Esophagus squamous epithelium (tissue), 5 donors: ENCODE results near the gene RNASEL. TPM values are rescaled to one million over a fixed set of nuclear protein-coding genes. Genes with fewer than 3 reads are reported as not detected.

ENCODE experiments used
- DNase-seq: peaks from one replicate; lab custom pipeline; 2025; lab: John Stamatoyannopoulos, UW
- H3K27ac ChIP-seq, 4 donors: fragments of 200-600 bp; sonication (generic); one replicate each; pipeline ENCODE4 v1.5.1; 2016 to 2019; ENCODE audit warnings: mild to moderate bottlenecking in 1 of 4
- H3K27me3 ChIP-seq, 4 donors: fragments of 200-600 bp; sonication (generic); 1 replicate in 3 of 4; 2 replicates in 1 of 4; pipeline versions ENCODE4 v1.5.1 to v1.6.0; 2017 to 2021; ENCODE audit warnings: antibody characterized with exemption in 1 of 4
- H3K36me3 ChIP-seq, 3 donors: fragments of 200-600 bp; sonication (generic); one replicate each; pipeline ENCODE4 v1.5.1; 2016 to 2019
- H3K4me1 ChIP-seq, 3 donors: fragments of 200-600 bp; sonication (generic); one replicate each; pipeline ENCODE4 v1.5.1; 2017 to 2019
- H3K4me3 ChIP-seq, 4 donors: fragments of 200-600 bp; sonication (generic); 1 replicate in 3 of 4; 2 replicates in 1 of 4; pipeline ENCODE4 v1.5.1; 2016 to 2019; ENCODE audit warnings: mild to moderate bottlenecking in 2 of 4, moderate library complexity in 1 of 4
- H3K9me3 ChIP-seq, 3 donors: fragments of 200-600 bp; sonication (generic); one replicate each; pipeline ENCODE4 v1.5.1; 2016 to 2019
- POLR2A ChIP-seq, 4 donors: fragments of 450-650 bp; IDR thresholded peaks; one replicate each; pipeline ENCODE4 v1.6.1; 2017; ENCODE audit warnings: antibody characterized with exemption in 4 of 4, mild to moderate bottlenecking in 4 of 4, moderate library complexity in 3 of 4
- WGBS, 2 donors: methylation state at CpG; one replicate each; pipeline ENCODE4 v1.1.5; 2018; 5-methylcytosine and 5-hydroxymethylcytosine counted together
- intact Hi-C: fragments of 100-400 bp; cut with DNase I; formaldehyde crosslinking; loops from one replicate; pipeline ENCODE4 v1.15.0; 2022
- total RNA-seq, 4 donors: library from RNA; depleted of rRNA; stranded (reverse); fragments of >200 nt; gene quantifications; one replicate each; pipeline ENCODE4 v1.1.0, GENCODE V29; 2016
- TF ChIP-seq, protein P1 (sequence below), 6 experiments: fragments of 450-650 bp in 4 of 6; fragments of 200-600 bp in 2 of 6; sonication (generic) in 2 of 6; IDR thresholded peaks; one replicate each; pipeline ENCODE4 v1.5.1; 2016 to 2019; ENCODE audit warnings: antibody characterized with exemption in 6 of 6, mild to moderate bottlenecking in 4 of 6, moderate library complexity in 4 of 6
- donor health status: DM: yes; HTN: yes; CAD: no.

RNASEL gene
- total RNA-seq, 4 donors from 2014 or later: 5.6 to 9.5 (median 7.5) TPM

DNA sequence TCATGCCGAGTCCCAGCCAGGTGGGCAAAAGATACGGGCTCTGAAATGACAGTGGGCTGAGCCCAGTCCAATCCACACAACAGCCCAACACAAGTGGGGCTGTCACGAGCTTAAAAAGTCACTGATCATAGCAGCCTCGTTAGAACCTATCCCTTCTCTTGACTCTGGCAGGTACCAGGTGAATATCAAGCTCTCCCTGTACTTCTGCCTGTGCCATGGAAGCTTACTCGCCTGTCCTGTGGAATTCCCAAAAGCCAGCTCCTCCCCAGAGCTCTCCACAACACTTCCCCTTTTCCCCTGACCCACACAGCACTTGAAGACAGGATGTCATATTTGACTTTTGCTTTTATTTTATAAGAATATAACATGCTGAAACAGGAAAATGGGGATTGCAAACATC, 9.2 kb upstream of the RNASEL start:
- intact Hi-C loops: loop anchor here (10.0 kb wide), 1 partner anchor 513 kb away; no protein-coding TSS in a partner anchor
- no peak for DNase-seq
- H3K27me3 ChIP-seq: no peaks in the 10 kb centered on the region
- H3K4me1 ChIP-seq: peaks cover 0 to 33% (median 9%) of the 10 kb centered on the region in 3 donors
- no peaks in the 10 kb centered on the region for H3K9me3 ChIP-seq
- H3K27ac ChIP-seq: no peak overlapping the region
- H3K4me3 ChIP-seq: no peak overlapping the region
- 52 to 63% methylated on average over 5 of the region's 5 CpGs for WGBS, 2 donors
- H3K36me3 ChIP-seq: peaks cover 0 to 14% (median 0%) of the 10 kb centered on the region in 3 donors
- TF ChIP-seq, protein P1, sequence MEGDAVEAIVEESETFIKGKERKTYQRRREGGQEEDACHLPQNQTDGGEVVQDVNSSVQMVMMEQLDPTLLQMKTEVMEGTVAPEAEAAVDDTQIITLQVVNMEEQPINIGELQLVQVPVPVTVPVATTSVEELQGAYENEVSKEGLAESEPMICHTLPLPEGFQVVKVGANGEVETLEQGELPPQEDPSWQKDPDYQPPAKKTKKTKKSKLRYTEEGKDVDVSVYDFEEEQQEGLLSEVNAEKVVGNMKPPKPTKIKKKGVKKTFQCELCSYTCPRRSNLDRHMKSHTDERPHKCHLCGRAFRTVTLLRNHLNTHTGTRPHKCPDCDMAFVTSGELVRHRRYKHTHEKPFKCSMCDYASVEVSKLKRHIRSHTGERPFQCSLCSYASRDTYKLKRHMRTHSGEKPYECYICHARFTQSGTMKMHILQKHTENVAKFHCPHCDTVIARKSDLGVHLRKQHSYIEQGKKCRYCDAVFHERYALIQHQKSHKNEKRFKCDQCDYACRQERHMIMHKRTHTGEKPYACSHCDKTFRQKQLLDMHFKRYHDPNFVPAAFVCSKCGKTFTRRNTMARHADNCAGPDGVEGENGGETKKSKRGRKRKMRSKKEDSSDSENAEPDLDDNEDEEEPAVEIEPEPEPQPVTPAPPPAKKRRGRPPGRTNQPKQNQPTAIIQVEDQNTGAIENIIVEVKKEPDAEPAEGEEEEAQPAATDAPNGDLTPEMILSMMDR (IDR thresholded peaks at IDR 0.05): no peak
- TF ChIP-seq POLR2A (IDR thresholded peaks at IDR 0.05): no peak

DNA sequence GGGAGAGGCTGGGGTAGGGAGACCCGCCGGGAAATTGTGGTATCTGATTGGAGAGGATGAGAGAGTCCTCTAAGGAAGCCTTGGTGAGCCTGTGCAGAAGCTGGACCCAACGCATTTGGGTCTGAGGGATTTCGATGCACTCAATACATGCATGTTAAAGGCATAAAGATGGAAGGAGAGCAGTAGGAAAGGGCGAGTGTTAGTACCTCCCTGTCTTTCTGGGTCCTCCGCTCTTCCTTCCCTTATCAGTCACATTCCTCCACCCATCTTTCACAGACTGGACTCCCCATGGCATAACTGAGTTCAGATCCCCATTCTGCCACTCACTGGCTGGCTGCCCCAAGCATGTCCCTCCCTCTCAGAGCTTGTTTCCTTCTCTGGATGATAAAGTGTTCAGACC, 7.9 kb upstream of the RNASEL start:
- H3K36me3 ChIP-seq: peaks cover 0 to 14% (median 0%) of the 10 kb centered on the region in 3 donors
- H3K27me3 ChIP-seq: no peaks in the 10 kb centered on the region
- intact Hi-C loops: loop anchor here (10.0 kb wide), 1 partner anchor 512 kb away; no protein-coding TSS in a partner anchor
- WGBS, 2 donors: 88 to 90% methylated on average over 6 of the region's 6 CpGs
- H3K27ac ChIP-seq: no peak overlapping the region
- TF ChIP-seq POLR2A (IDR thresholded peaks at IDR 0.05): no peak
- TF ChIP-seq, protein P1 (IDR thresholded peaks at IDR 0.05): no peak
- H3K4me1 ChIP-seq: peaks cover 0 to 20% (median 6%) of the 10 kb centered on the region in 3 donors
- no peaks in the 10 kb centered on the region for H3K9me3 ChIP-seq
- no peak overlapping the region for H3K4me3 ChIP-seq
- no peak for DNase-seq

DNA sequence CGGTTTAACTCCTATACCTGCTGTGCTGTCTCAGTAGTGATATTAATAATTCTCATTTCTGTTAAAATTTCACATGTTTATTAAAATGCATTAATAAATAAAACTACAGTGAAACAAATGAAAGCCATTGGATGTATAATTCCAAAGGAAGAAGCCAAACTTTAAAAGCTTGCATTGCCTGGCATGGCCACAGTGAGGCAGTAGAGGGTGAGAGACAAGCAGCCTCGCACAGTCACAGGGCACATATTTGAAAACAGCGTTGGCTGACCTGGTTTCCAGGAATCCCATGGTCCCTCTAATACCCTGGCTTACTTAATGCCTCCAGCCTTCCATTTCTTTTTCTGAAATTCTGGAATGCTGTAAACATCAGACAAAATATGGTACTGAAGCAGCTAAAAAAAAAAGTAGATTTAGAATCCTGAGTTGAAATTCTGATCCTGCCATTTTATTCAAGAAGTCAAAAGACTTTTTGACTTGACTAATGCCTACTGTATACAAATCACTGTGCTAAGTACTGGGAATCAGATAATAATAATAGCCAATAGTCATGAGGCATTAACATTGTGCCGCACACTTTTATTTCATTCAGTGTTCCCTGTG, 6.7 kb upstream of the RNASEL start:
- 36 to 40% methylated on average over 4 of the region's 4 CpGs for WGBS, 2 donors
- Histone ChIP-seq H3K4me3 (no peak overlapping the region), H3K36me3 (peaks cover 0 to 14% (median 0%) of the 10 kb centered on the region in 3 donors), H3K27me3 (no peaks in the 10 kb centered on the region), H3K27ac (peak overlapping the region in 1 of 4 donors; percentile 41), H3K4me1 (peaks cover 0 to 11% (median 0%) of the 10 kb centered on the region in 3 donors), H3K9me3 (no peaks in the 10 kb centered on the region)
- intact Hi-C loops: loop anchor here (10.0 kb wide), 1 partner anchor 511 kb away; no protein-coding TSS in a partner anchor
- TF ChIP-seq, protein P1 (IDR thresholded peaks at IDR 0.05): peak; percentile 57 to 89 (median 83)
- no peak for TF ChIP-seq POLR2A (IDR thresholded peaks at IDR 0.05)
- DNase-seq: no peak

DNA sequence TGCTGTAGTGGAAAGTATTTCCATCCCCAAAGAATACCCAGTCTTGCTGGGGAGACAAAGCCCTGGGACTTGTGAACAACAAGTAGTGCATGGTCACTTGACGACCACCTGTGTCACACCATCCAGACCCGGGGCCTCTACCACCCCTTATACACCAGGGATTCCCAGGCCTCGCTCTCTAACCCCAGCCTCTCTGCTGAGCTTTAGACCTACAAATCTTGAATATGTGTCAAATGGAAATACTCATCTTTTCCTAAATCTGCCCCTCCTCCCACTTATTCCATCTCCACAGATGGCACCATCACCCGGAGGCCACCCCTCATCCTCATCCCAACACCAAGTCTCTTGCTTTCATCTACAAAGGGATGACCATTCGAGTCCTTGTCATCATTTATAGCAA, 875 bp upstream of the RNASEL start:
- intact Hi-C loops: loop anchor here (10.0 kb wide), 1 partner anchor 505 kb away; no protein-coding TSS in a partner anchor
- Histone ChIP-seq H3K4me1 (peaks cover 10 to 22% (median 10%) of the 10 kb centered on the region in 3 donors), H3K9me3 (no peaks in the 10 kb centered on the region), H3K36me3 (peaks cover 0 to 10% (median 0%) of the 10 kb centered on the region in 3 donors), H3K27ac (peak overlapping the region in 1 of 4 donors; percentile 94), H3K4me3 (no peak overlapping the region), H3K27me3 (no peaks in the 10 kb centered on the region)
- no peak for TF ChIP-seq POLR2A (IDR thresholded peaks at IDR 0.05)
- TF ChIP-seq, protein P1 (IDR thresholded peaks at IDR 0.05): no peak
- no peak for DNase-seq
- WGBS, 2 donors: 88 to 92% methylated on average over 5 of the region's 5 CpGs

DNA sequence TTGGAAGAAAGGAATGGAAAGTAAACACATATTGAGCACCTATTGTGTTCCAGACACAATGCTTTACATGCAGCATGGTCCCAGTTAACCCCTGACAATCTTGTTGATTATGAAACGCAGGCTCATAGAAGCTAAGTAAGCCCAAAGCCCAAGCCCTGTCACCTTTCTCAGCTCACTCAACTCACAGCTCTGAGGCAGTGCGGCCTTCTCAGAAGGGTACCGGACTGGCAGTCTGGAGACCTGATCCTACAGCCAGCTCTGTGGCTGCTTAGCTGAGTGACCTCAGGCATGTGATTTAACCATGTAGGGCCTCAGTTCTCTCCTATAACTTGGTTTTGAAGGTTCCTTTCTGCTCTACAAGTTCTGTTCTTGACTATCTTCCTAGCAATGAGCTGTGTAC, 464 bp upstream of the RNASEL start:
- intact Hi-C loops: no loop called here
- 76 to 87% methylated on average over 3 of the region's 3 CpGs for WGBS, 2 donors
- no peak for DNase-seq
- Histone ChIP-seq H3K27me3 (no peaks in the 10 kb centered on the region), H3K36me3 (peaks cover 0 to 10% (median 0%) of the 10 kb centered on the region in 3 donors), H3K27ac (peak overlapping the region; percentile 94 to 97 (median 96)), H3K9me3 (no peaks in the 10 kb centered on the region), H3K4me1 (peaks cover 10 to 26% (median 10%) of the 10 kb centered on the region in 3 donors), H3K4me3 (peak overlapping the region; percentile 63 to 85 (median 74))
- TF ChIP-seq POLR2A (IDR thresholded peaks at IDR 0.05): no peak
- TF ChIP-seq, protein P1 (IDR thresholded peaks at IDR 0.05): no peak
